GM19328 (cell line): ENCODE measurements around the gene OTOG.

ENCODE experiments used
- ATAC-seq: cut with Tn5 transposase; IDR thresholded peaks from one replicate; pipeline ENCODE4 v1.9.1; 2021; ENCODE audit warnings: mild to moderate bottlenecking, moderate library complexity; ENCODE audit not compliant: unreplicated experiment

OTOG gene

DNA sequence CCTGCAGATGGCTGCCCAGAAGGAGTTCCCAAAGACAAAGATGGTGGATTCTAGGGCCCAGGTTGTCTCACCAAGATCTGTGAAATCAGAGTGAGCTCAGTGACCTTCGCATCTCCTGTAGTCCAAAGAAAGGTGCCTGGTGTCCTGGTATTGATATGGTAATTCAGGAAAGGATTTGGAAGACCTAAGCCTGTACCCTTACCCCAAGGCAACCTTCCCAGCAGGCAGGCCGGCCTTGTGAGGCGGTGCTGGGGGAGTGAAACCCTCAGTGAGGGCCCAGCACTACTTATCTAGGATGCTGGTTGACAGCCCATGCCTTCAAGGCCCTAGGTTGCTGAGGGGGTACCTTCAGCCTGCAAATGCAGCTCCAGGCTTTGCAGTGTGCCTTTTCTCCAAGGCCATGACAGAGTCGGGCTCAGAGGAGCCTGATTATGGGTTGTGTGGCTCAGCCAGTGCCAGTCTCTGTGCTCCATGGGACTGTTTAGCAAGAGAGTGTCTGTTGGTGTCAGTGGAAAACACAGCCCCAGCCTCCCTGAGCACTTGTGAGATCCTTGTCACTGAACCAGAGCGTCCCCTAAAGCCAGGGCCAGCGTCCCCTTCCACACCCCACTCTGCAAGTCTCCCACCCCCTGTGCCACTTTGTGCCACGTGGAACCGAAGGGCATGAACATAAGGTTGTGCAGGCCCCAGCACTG is 99.5 kb downstream of the OTOG start:
- ATAC-seq: no peak

DNA sequence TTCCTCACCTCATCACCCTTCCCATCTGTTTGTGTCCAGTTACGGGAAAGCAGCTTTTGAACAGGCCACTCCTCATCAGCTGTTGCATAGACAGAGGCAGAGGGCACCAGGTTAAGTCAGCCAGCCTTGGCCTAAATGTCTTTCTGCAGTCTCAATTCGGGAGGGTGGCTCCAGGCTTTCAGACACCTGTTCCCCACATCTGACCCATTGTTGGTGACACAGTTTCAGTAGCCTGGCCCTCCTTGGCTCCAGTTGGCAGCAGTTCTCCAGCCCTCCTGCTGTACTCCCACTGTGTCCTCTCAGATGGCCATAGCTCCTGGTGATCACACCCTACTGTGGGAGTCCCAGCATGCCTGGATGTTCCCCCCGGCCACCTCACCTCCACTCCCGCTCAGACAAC is 101.5 kb downstream of the OTOG start:
- no peak for ATAC-seq

DNA sequence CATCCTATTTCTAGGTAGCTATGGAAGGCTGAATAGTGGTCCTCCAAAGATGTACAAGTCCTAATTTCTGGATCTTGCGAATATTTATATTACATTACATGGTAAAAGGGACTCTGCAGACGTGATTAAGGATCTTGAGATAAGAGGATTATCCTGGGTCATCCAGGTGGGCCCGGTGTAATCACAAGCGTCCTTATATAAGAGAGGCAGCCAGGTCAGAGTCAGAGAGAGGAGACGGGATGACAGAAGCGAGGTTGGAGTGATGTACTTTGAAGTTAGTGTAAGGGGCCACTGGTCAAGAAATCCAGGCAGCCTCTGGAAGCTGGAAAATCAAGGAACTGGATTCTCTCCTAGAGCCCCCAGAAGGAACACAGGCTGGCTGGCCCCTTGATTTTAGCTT is 102.2 kb downstream of the OTOG start:
- no peak for ATAC-seq

DNA sequence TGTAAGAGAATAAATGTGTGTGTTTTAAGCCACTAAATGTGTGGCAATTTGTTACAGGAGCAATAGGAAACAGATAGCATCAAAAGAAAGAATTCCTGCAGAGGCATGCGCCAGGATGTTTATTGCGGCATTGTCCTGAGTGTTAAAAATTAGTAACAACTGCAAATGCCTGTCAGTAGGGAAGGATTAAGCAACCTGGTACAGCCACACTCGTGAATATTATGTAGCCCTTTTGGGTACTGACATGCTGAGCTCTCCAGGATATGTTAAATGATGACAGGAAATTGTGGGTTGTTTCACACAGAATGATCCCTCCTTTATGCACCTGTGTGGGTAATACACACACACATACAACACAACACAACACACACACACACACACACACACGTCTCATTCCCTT is 102.6 kb downstream of the OTOG start:
- no peak for ATAC-seq

DNA sequence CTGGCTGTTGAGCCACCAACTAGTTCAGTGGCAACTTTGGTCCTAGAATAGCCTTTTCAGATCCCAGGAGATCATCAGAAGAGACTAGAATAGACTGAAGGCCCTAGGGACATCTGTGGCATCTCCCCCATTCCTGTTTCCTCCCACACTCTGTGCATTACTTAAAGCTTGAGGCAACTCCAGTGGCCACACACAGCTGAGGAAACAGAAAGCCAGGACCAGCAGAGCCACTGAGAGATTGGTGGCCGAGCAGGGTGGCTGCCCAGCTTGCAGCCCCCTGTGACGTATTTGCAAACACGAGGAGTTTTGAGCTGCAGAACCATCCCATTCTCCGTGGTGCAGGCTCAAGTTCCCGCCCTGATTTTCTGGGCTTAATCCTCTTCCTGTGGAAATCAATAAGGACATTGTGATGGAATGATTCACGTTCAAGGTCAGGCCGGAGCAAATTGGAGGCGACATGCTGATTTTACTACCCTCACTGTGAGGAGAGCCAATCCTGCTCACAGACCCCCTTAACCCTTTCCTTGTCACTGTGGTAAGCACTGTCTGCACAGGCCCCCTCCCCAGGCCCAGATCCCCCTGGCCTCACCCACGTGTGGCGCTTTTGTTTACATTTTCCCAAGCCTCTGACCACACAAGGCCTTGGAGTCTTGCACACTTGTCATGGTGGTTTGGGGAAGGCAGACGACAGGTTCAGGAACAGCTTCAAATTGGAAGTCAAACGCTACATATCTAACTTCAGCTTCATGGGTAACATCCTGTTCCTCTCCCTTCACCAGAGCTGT is 103.3 kb downstream of the OTOG start:
- no peak for ATAC-seq

DNA sequence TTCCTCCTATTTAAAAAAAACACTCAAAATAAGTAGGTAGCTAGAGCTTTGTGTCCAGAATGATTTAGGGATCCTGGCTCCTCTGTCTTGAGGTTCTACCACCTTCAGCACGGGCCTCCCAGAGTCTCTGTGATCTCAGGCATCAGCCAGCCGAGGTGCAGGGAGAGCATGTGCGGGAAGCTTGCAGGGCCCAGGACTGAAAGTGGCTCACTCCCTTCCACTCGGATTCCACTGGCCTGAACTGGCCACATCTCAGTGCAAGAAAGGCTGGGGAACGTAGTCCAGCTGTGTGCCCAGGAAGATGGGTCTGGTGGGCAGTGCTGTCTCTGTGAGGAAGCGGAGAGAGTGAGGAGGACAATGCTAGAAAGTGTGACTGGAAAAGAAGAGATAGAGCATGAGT is 104.0 kb downstream of the OTOG start:
- ATAC-seq: no peak

DNA sequence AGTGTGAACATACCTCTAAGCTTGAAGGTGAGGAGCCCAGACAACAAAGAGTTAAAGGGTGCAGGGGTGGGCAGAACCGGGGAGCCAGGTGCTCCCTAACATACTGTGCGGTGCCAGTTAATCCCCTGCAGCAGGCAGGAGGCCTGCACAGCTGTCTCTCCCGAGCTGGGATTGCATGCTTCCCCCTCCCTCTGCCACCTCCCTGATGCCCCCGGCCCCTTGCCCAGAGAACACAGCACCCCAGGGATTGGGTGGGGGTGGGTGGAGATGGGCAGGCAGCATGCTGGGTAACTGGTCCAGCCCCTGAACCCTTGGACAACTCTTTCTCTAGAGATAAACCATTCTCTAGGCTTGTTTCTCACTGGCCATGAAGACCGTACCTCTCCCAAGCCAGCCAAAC is 104.6 kb downstream of the OTOG start:
- no peak for ATAC-seq

DNA sequence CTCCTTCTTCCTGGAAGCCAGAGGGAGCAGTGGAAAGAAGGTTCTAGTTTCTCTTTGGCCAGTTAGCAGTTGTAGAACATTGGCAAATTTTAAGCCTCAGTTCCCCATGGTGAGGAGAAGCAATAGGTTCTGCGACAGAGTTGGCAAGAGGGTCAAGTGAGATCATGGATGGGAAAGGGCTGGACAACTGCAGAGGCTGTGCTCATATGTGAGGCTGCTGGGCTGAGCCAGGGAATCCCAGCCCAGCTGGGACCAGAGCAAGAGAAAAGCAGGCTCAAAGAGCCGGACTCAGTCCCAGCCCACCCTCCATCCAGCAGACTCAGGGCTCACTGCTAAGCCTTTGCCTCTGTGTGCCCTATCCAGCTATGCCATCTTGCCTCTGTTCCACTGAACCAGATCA is 105.5 kb downstream of the OTOG start:
- ATAC-seq: no peak

DNA sequence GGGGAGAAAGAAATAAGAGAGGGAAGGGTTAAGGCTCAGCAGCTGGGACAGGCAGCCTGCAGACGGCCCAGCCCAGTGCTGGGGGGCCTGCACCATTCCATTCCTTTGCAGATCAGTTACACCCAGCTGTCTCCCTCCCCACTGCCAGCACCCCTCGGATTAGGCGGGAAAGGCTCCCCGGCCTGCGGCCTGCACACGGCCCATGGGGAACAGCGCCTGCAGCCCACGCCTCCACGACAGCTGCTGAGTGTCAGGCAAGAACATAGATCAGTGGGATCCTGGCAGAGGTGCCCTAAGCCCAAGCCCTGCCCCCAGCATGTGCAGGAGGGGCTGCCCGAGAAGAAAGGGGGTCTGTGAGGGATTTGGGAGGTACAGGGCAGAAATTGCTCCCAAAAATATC is 106.6 kb downstream of the OTOG start:
- ATAC-seq: no peak

DNA sequence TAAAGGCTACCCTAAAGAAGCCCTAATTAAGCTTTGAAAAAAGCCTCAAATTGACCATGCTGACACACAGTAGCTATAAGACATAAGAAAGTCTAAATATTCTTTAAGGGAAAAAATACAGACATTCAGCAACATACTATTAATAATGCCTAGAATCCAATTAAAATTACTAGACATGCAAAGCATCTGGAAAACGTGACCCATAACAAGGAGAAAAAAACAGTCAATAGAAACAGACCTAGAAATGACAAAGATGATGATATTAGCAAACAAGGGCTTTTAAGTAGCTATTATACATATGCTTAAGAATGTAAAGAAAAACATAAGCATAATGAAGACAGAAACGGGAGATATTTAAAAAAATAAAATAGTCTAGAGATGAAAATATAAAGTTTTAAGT is 108.6 kb downstream of the OTOG start:
- no peak for ATAC-seq

DNA sequence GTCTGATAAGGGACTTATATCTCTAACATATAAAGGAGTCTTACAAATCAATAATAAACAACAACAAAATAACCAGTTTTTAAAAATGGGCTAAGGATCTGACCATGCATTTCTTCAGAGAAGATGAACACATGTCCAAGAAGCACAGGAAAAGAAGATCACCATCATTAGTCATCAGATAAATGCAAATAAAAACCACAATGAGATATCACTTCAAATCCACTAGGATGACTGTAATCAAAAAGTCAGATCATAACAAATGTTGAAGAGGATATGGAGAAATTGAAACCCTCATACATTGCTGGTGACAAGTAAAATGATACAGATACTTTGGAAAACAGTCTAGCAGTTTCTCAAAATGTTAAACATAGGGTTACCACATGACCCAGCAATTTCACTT is 111.2 kb downstream of the OTOG start:
- no peak for ATAC-seq

DNA sequence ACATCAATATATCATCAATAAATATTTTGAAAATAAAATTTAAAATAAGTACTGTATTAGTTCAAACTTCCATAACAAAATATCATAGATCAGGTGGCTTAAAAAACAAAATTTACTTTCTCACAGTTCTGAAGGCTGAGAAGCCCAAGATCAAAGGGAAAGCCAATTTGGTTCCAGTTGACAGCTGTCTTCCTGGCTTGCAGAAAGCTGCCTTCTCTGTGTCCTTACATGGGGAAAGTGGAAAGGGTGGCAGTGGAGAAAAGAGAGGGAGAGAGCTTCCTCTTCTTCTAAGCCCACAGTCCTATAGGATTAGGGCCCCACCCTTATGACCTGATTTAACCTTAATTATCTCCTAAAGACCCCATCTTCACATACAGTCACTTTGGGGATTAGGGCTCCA is 121.1 kb downstream of the OTOG start:
- no peak for ATAC-seq

DNA sequence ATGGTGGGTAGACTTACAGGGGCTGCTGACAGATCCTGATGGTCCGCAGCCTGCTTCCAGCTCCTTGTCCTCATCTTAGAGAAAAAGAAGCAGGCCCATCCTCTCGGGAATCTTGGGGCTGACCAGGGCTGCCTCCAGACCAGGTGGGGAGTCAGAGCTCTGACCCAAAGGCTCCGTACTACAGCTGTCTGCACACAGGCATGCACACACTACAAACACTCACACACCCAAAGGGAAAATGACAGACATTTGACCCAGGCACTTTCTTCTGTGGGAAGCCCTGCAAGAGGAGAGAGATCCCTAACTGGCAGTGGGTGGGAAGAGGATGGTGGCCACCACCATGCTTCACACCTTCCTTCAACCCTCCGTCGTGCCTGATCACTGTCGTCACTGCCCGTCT is 125.4 kb downstream of the OTOG start:
- no peak for ATAC-seq

DNA sequence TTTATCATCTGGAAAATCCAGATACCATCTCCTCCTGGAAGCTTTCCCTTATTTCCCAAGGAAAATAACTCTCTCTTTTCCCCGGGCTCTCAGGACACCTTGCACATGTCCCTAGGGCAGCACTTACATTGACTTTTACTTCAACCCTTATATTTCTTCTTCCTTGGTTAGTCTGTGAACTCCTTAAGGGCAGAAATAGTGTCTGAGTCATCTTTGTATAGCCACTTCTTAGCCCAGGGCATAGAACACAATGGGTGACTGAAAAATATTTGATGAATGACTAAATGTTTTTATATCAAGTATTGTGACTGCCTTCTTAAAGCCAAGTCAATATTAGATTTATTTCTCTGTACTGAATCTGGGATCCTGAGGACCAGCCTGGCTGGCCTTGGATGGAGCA is 126.9 kb downstream of the OTOG start:
- ATAC-seq: no peak

DNA sequence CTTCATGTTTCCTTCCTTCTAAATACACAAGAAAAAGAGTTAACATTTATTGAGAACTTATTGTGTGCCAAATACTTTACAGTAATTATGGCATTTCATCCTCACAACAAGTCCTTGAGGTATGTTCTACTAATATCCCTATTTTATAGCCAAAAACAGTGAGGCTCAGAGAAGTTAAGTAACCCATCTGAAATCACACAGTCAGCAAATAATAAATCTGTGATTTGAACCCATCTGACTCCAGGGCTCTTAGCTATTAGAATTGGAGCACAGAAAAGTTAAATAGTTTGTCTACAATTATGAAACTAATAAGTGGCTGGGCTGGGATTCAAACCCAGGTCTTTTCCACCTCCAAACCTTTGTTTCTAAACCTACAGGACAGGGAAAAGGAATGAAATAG is 135.8 kb downstream of the OTOG start:
- no peak for ATAC-seq

DNA sequence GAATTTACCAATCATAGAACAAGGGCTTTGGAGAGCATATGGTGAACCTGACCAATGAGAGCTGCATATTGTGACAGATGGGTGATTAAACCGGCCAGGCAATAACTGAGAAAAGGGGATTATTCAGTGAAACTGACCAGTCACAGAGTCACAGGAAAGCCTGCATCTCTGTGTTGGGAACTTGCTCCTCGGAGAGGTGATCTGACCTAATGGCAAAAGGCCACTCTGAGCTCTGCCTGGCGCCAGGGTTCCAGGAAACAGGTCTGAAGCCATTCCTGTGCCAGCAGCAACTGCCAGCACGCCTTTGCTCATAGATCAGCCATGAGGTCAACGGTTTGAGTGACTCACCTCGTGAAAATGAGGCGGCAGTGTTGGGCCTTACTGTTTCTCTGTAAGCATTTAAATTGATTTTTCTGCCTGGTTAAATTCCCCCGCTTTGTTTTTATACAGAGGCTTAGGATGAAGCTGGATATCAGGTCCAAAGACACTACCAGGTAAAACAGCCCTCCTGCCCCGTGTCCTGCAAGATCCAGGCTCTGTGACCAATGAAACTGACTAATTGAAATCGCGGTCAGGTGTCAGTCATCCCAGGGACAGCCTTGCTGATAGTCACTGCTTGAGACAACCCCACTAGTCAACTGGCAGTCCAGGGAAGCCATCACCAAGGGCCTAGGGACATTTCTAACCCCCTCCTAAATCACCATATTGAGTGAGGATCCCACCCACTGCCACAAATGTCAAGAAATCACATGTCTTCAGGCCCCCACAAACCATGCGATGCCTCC is 136.5 kb downstream of the OTOG start:
- ATAC-seq: no peak

DNA sequence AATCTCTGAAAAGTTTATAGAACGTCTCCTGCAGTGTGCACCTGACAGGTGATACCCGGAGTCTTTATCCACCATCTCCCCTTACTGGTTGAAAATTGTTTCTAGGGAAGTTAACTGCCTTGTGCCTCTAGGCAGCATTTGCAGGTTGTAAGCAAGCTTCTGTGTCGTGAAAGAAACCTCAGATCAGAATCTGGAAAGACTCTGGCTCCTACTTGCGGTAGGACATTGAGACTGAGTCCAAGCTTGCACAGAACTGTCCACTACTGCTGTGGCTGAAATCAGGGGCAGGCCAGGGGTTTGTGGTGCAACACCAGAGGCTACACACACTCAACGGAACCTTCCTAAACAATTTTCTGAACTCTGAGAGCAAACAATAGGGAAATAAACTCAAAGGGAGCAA is 137.5 kb downstream of the OTOG start:
- ATAC-seq: no peak

DNA sequence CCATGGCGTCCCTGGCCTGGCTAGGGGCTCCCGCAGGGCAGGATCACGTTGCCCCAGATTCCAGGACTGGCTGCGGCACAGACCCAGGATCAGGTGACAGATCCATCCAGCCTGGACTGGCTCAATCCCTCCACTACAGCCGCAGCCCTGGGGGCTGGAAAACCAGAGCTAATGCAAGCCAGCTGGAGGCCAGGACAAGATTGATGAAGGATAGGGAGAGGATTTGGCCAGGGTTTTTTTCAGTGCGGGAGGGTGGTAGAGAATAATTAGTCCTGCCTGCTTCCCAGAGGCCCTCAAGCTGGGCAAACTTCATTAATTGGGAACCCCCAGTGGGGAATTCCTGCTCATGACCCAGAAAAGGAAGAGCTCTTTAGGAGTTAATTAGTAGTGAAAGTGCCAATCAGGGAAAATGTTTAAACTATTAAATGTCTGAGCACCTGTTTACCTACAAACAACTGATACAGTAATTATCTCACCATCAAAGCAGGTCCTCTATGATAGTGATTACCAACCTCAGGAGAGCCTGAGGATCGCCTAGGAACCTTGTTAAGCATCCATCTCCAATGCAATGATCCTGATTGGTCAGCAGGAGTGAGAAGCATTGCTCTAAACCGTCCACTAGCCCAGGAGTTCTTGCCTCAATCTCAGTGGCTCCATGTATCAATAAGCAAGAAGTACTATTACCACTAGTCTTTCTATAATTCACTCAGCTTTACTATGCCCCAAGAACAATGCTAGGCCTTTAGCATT is 139.3 kb downstream of the OTOG start:
- ATAC-seq: no peak

DNA sequence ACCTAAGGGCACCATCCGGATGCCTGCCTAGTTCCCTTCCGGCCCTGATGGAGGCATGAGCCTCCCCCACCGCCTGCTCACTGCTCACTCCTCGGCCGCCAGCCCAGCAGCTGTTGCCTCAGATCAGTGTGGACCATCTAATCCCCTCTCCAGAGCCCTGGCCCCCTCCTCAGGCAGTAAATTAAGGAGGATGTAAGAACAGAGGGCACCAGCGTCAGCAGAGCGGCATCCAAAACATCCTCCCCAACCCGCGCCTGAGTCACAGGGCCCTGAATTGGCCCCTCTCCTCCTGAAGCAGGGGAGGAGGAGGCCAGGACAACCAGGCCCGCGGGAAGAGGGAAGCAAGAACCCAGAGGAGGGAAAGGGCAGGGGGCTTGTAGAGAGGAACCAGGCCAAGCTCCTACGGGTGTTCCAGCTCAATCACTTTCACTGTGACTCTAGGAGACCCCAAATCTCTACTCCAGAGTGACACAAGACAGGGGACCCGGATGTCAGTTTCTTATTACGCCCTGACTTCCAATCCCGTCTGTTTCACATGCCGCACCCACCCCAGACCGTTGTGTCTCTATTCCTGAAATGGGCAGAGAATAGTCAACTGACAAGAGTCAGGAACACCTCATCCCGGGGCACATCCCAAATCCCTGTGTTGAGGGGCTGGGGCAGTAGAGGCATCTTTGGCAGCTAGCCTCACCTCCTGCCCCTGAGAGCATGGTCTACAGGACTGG is 141.0 kb downstream of the OTOG start:
- no peak for ATAC-seq

DNA sequence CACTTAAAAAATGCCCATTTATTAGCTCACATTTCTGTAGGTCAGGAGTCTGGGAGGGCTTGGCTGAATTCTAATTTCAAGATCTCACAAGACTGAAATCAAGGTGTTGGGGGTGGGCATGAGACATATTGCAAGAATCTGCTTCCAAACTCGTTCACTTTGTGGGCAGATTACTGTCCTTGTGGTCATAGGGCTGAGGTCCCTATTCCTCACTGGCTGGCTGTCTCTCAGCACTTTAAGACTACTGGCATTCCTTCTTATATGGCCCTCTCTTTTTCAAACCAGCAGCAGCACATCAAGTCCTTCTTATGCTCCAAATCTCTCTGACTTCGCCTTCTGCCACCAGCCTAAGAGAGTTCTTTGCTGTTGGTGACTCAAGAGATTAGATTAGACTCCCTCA is 144.5 kb downstream of the OTOG start:
- no peak for ATAC-seq

DNA sequence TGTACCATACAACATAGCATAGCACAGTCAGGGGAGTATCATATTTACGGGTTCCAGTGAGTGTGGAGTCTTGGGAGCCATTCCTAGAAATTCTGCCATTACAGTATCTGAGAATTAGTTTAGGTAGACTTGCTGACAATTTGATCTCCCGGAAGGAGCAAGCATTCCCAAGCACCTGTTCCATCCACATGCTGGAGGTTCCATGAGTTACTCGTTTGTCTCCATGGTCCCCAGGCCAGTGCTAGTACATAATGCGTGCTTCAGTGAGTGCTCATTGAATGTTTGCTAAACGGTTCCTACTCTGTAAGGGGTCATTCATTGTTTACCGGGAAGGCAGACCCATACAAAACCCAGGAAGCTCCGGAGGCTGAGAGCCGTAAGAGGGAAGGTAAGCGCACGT is 144.9 kb downstream of the OTOG start:
- ATAC-seq: no peak
